ENCODE data around the gene PRDM16.

DNA sequence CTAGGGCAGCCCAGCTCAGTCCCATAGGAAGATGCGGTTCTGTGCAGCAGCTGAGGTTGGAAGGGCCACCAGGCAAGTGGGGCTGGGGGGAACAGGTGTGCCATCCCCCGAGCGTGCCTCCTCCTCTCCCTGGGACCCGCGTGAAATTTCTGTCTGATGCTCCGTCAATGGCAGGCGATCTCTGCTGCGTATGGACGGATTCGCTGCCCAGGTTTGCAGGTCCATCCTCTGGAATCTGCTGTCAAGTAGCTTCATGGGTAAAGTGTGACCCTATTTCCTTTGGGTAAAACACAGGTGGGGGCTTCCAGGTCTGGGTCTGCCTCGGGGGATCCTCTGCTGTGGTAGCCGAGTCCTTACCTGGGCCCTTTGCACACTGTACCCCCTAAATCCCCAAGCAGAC is 270.9 kb downstream of the PRDM16 start:
- no peak for TF ChIP-seq HOXB13 (CRISPR knock-in tag; IDR thresholded peaks at IDR 0.05; ENCODE audit: low read depth)
- no peak for TF ChIP-seq REST (IDR thresholded peaks at IDR 0.05)
- TF ChIP-seq POLR2AphosphoS2 (conservative IDR thresholded peaks at IDR 0.05; ENCODE audit: low read length), result no peak
- TF ChIP-seq RFX5 (IDR thresholded peaks at IDR 0.05), result no peak

Data from A549 (cell line).